Measurements from ENCODE around the gene ZBTB44.

ZBTB44 gene

DNA sequence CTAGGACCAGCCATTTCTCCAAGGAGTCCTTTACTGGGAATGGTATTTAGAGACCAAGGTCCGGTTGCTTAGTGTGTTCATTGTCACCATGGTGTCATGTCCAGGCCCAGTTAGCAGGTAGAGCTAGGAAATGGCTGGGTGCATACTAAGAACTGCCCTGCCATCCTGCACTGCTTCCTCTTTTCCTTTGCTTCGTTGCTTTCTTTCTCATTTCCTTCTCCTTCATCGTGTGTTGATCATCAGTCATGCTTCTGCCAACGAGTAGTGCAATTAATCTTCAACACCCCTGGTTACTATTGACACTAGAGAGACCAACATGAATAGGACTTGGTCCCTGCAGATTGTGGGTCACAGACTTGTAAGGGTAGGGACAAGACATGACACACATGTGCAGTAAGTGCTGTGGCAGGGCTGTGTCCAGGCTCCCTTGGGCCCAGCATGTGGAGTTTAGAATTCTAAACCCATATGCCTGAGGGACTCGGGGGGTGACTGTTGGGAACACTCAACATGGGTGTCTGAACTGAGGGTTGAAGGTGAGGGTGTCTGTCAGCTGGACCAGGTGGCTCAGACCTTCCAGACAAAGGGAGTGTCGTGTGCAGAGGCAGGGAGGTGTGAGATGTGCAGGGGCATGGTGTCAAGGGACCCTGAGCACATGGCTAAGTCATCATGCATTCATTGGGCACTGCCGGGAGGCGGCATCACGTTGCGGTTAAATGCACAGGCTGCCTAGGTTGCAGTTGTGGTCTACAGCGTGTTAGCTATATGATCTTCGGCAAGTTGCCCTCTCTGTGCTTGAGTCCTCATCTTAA, 112.5 kb downstream of the ZBTB44 start:
- Histone ChIP-seq H4K8ac (ENCODE audit: low read depth, low read length) (no peak overlapping the region), H3K79me2 (ENCODE audit: control insufficient read depth, insufficient read depth, low read length) (no peaks in the 10 kb centered on the region), H3K18ac (ENCODE audit: low read length) (no peak overlapping the region), H3K36me3 (ENCODE audit: control insufficient read depth, insufficient read depth, low read length) (no peaks in the 10 kb centered on the region), H2BK5ac (ENCODE audit: low read length) (no peak overlapping the region), H3K4me1 (ENCODE audit: control insufficient read depth, low read depth, low read length) (no peaks in the 10 kb centered on the region), H3K4me2 (ENCODE audit: low read length) (no peak overlapping the region), H4K5ac (ENCODE audit: low read length) (no peak overlapping the region), H3K79me1 (ENCODE audit: low read length) (no peaks in the 10 kb centered on the region), H3K23ac (ENCODE audit: low read length) (no peak overlapping the region), H3K4me3 (ENCODE audit: low read length) (no peak overlapping the region), H3K27ac (ENCODE audit: low read depth, low read length) (no peak overlapping the region), H2BK120ac (ENCODE audit: low read depth, low read length) (no peak overlapping the region), H3K4ac (ENCODE audit: low read depth, low read length) (no peak overlapping the region), H3K9ac (ENCODE audit: low read length) (no peak overlapping the region), H2AK5ac (ENCODE audit: low read length) (no peak overlapping the region), H2BK15ac (replicated peaks; ENCODE audit: low read depth) (no peak overlapping the region), H3K27me3 (ENCODE audit: insufficient read depth, low read length, poor library complexity) (no peaks in the 10 kb centered on the region), H3K56ac (ENCODE audit: low read length) (no peak overlapping the region)
- no peak for DNase-seq
- no CpG with 5 or more reads among the region's 12 CpGs for WGBS (ENCODE audit: extremely low coverage, insufficient coverage, low lambda C conversion rate)

DNA sequence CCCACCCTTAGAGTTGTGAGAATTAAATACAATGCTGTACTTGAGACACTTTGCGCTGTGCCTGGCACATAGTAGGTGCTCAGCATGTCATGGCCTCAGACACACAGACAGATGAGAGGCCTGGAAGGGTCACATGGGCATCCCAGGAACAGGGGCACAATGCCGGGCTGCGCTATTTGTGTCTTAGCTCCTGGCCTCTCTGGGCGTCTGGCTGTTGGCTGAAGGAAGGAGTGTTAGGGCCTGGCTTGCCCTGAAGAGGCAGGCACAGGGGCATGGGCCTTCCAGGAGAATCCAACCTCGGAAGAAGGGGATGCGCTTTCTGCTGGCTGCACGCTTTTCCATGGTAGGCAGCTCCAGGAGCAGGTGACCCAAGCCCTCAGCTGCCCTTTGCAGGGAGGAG, 113.7 kb downstream of the ZBTB44 start:
- no peak overlapping the region for H2BK5ac ChIP-seq (ENCODE audit: low read length)
- no peak overlapping the region for H2BK15ac ChIP-seq (replicated peaks; ENCODE audit: low read depth)
- H3K23ac ChIP-seq (ENCODE audit: low read length), result no peak overlapping the region
- no peaks in the 10 kb centered on the region for H3K27me3 ChIP-seq (ENCODE audit: insufficient read depth, low read length, poor library complexity)
- no CpG with 5 or more reads among the region's 7 CpGs for WGBS (ENCODE audit: extremely low coverage, insufficient coverage, low lambda C conversion rate)
- H3K27ac ChIP-seq (ENCODE audit: low read depth, low read length), result no peak overlapping the region
- no peak overlapping the region for H3K4ac ChIP-seq (ENCODE audit: low read depth, low read length)
- H2BK120ac ChIP-seq (ENCODE audit: low read depth, low read length), result no peak overlapping the region
- H3K9ac ChIP-seq (ENCODE audit: low read length), result no peak overlapping the region
- no peak overlapping the region for H3K4me2 ChIP-seq (ENCODE audit: low read length)
- no peak overlapping the region for H4K5ac ChIP-seq (ENCODE audit: low read length)
- no peaks in the 10 kb centered on the region for H3K79me1 ChIP-seq (ENCODE audit: low read length)
- no peak overlapping the region for H4K8ac ChIP-seq (ENCODE audit: low read depth, low read length)
- H2AK5ac ChIP-seq (ENCODE audit: low read length), result no peak overlapping the region
- DNase-seq, result no peak
- no peak overlapping the region for H3K18ac ChIP-seq (ENCODE audit: low read length)
- no peaks in the 10 kb centered on the region for H3K4me1 ChIP-seq (ENCODE audit: control insufficient read depth, low read depth, low read length)
- no peak overlapping the region for H3K56ac ChIP-seq (ENCODE audit: low read length)
- no peaks in the 10 kb centered on the region for H3K36me3 ChIP-seq (ENCODE audit: control insufficient read depth, insufficient read depth, low read length)
- no peaks in the 10 kb centered on the region for H3K79me2 ChIP-seq (ENCODE audit: control insufficient read depth, insufficient read depth, low read length)
- no peak overlapping the region for H3K4me3 ChIP-seq (ENCODE audit: low read length)

DNA sequence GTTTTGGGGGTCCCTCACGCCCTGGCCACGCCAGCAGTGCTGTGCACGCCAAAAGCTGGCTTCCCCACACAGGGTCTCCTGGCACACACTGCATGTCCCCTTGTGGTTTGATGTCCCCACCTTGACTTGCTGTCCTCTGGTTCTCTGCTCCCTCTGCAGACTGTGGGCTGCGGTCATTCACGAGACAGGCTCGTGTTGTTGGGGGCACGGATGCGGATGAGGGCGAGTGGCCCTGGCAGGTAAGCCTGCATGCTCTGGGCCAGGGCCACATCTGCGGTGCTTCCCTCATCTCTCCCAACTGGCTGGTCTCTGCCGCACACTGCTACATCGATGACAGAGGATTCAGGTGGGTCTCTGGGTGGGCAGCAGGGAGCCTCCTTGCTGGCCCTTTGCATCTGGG, 114.9 kb downstream of the ZBTB44 start:
- no peak overlapping the region for H2BK15ac ChIP-seq (replicated peaks; ENCODE audit: low read depth)
- no peaks in the 10 kb centered on the region for H3K27me3 ChIP-seq (ENCODE audit: insufficient read depth, low read length, poor library complexity)

DNA sequence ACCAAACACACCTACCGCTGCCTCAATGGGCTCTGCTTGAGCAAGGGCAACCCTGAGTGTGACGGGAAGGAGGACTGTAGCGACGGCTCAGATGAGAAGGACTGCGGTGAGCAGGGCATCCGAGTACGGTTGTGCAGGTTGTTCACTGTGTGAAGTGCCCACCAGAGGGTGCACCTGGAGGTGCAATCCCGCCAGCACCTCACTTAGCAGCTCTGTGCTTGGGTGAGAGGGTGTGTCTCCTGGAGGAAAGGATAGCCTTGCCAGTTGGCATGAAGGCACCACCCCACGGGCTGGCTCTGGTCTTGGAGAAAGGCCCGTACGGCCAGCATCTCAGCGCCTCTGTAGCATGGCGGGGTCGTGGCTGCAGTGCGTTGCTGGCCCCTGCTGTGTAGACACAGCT, 115.8 kb downstream of the ZBTB44 start:
- Histone ChIP-seq H2BK120ac (ENCODE audit: low read depth, low read length) (no peak overlapping the region), H3K79me1 (ENCODE audit: low read length) (no peaks in the 10 kb centered on the region), H4K5ac (ENCODE audit: low read length) (no peak overlapping the region), H3K4me3 (ENCODE audit: low read length) (no peak overlapping the region), H2AK5ac (ENCODE audit: low read length) (no peak overlapping the region), H3K79me2 (ENCODE audit: control insufficient read depth, insufficient read depth, low read length) (no peaks in the 10 kb centered on the region), H3K18ac (ENCODE audit: low read length) (no peak overlapping the region), H3K4ac (ENCODE audit: low read depth, low read length) (no peak overlapping the region), H4K8ac (ENCODE audit: low read depth, low read length) (no peak overlapping the region), H3K23ac (ENCODE audit: low read length) (no peak overlapping the region), H3K4me2 (ENCODE audit: low read length) (no peak overlapping the region), H3K36me3 (ENCODE audit: control insufficient read depth, insufficient read depth, low read length) (no peaks in the 10 kb centered on the region), H3K27me3 (ENCODE audit: insufficient read depth, low read length, poor library complexity) (no peaks in the 10 kb centered on the region), H3K4me1 (ENCODE audit: control insufficient read depth, low read depth, low read length) (no peaks in the 10 kb centered on the region), H2BK15ac (replicated peaks; ENCODE audit: low read depth) (no peak overlapping the region), H3K9ac (ENCODE audit: low read length) (no peak overlapping the region), H3K27ac (ENCODE audit: low read depth, low read length) (no peak overlapping the region), H3K56ac (ENCODE audit: low read length) (no peak overlapping the region), H2BK5ac (ENCODE audit: low read length) (no peak overlapping the region)
- DNase-seq, result no peak
- no CpG with 5 or more reads among the region's 15 CpGs for WGBS (ENCODE audit: extremely low coverage, insufficient coverage, low lambda C conversion rate)

More for the DNA sequence above, 114.9 kb downstream of the ZBTB44 start:
- Histone ChIP-seq H3K4me1 (ENCODE audit: control insufficient read depth, low read depth, low read length) (no peaks in the 10 kb centered on the region), H3K56ac (ENCODE audit: low read length) (no peak overlapping the region), H2AK5ac (ENCODE audit: low read length) (no peak overlapping the region), H3K4me2 (ENCODE audit: low read length) (no peak overlapping the region), H3K36me3 (ENCODE audit: control insufficient read depth, insufficient read depth, low read length) (no peaks in the 10 kb centered on the region), H3K23ac (ENCODE audit: low read length) (no peak overlapping the region), H3K79me1 (ENCODE audit: low read length) (no peaks in the 10 kb centered on the region), H3K4me3 (ENCODE audit: low read length) (no peak overlapping the region), H4K5ac (ENCODE audit: low read length) (no peak overlapping the region), H2BK5ac (ENCODE audit: low read length) (no peak overlapping the region), H4K8ac (ENCODE audit: low read depth, low read length) (no peak overlapping the region), H3K4ac (ENCODE audit: low read depth, low read length) (no peak overlapping the region), H3K9ac (ENCODE audit: low read length) (no peak overlapping the region), H3K18ac (ENCODE audit: low read length) (no peak overlapping the region), H3K79me2 (ENCODE audit: control insufficient read depth, insufficient read depth, low read length) (no peaks in the 10 kb centered on the region), H3K27ac (ENCODE audit: low read depth, low read length) (no peak overlapping the region), H2BK120ac (ENCODE audit: low read depth, low read length) (no peak overlapping the region)
- DNase-seq, result no peak
- no CpG with 5 or more reads among the region's 12 CpGs for WGBS (ENCODE audit: extremely low coverage, insufficient coverage, low lambda C conversion rate)

DNA sequence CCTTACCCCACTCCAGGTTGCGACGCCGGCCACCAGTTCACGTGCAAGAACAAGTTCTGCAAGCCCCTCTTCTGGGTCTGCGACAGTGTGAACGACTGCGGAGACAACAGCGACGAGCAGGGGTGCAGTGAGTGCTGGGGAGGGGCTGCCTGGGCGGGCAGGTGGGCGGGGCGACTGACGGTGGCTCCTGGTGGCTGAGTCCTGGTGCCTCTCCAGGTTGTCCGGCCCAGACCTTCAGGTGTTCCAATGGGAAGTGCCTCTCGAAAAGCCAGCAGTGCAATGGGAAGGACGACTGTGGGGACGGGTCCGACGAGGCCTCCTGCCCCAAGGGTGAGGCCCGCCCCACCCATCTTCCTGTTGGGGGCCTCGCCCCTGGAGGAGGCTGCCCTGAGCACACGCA, 116.4 kb downstream of the ZBTB44 start:
- H3K36me3 ChIP-seq (ENCODE audit: control insufficient read depth, insufficient read depth, low read length), result no peaks in the 10 kb centered on the region
- H3K56ac ChIP-seq (ENCODE audit: low read length), result no peak overlapping the region
- H4K5ac ChIP-seq (ENCODE audit: low read length), result no peak overlapping the region
- no CpG with 5 or more reads among the region's 22 CpGs for WGBS (ENCODE audit: extremely low coverage, insufficient coverage, low lambda C conversion rate)
- no peaks in the 10 kb centered on the region for H3K79me1 ChIP-seq (ENCODE audit: low read length)
- no peak overlapping the region for H3K4me3 ChIP-seq (ENCODE audit: low read length)
- H3K27me3 ChIP-seq (ENCODE audit: insufficient read depth, low read length, poor library complexity), result no peaks in the 10 kb centered on the region
- H3K79me2 ChIP-seq (ENCODE audit: control insufficient read depth, insufficient read depth, low read length), result no peaks in the 10 kb centered on the region
- DNase-seq, result no peak
- H3K4ac ChIP-seq (ENCODE audit: low read depth, low read length), result no peak overlapping the region
- no peak overlapping the region for H3K9ac ChIP-seq (ENCODE audit: low read length)
- H2BK120ac ChIP-seq (ENCODE audit: low read depth, low read length), result no peak overlapping the region
- no peak overlapping the region for H2BK15ac ChIP-seq (replicated peaks; ENCODE audit: low read depth)
- no peak overlapping the region for H3K23ac ChIP-seq (ENCODE audit: low read length)
- H2BK5ac ChIP-seq (ENCODE audit: low read length), result no peak overlapping the region
- no peaks in the 10 kb centered on the region for H3K4me1 ChIP-seq (ENCODE audit: control insufficient read depth, low read depth, low read length)
- H4K8ac ChIP-seq (ENCODE audit: low read depth, low read length), result no peak overlapping the region
- no peak overlapping the region for H3K18ac ChIP-seq (ENCODE audit: low read length)
- no peak overlapping the region for H2AK5ac ChIP-seq (ENCODE audit: low read length)
- no peak overlapping the region for H3K27ac ChIP-seq (ENCODE audit: low read depth, low read length)
- H3K4me2 ChIP-seq (ENCODE audit: low read length), result no peak overlapping the region
